HTERT RPE-1 (cell line): ENCODE results near the gene SCYL2.

Experiments
- in situ Hi-C: fragments of 300-500 bp; cut with MboI; formaldehyde crosslinking; loops from 4 replicates; pipeline ENCODE4 v1.14.3; 2020; ENCODE audit warnings: low sequenced_read_pairs

The SCYL2 gene

GRCh38 chr12:100371146-100371545, 104.2 kb downstream of the SCYL2 start:
- in situ Hi-C loops, result no loop called here

GRCh38 chr12:100372853-100373640, 106.1 kb downstream of the SCYL2 start:
- in situ Hi-C loops, result no loop called here

GRCh38 chr12:100375038-100375735, 108.2 kb downstream of the SCYL2 start:
- in situ Hi-C loops, result no loop called here

- in situ Hi-C loops, result no loop called here
These were observed 109.2 kb downstream of the SCYL2 start for GRCh38 chr12:100376161-100376560.

- in situ Hi-C loops, result no loop called here
These were observed 114.4 kb downstream of the SCYL2 start for GRCh38 chr12:100381379-100381778.

DNA sequence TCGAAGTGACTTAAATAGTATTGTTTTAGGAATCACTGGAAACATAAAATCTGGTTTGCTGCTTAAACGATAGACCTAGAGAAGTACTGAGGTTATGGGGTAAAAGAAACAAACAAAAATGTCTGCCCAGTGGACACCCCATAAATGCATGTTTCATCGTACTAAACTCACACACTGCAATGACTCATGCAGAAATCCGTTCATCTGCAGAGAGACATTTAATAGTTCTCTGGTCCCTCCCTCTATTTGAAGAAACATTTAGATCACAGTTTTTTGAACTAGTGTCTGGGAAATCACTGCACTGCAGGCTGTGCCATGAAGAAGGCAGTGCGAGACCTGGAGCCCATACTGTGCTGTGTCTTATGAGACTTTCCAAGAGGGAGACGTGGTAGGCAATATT, 115.4 kb downstream of the SCYL2 start:
- in situ Hi-C loops, result no loop called here

DNA sequence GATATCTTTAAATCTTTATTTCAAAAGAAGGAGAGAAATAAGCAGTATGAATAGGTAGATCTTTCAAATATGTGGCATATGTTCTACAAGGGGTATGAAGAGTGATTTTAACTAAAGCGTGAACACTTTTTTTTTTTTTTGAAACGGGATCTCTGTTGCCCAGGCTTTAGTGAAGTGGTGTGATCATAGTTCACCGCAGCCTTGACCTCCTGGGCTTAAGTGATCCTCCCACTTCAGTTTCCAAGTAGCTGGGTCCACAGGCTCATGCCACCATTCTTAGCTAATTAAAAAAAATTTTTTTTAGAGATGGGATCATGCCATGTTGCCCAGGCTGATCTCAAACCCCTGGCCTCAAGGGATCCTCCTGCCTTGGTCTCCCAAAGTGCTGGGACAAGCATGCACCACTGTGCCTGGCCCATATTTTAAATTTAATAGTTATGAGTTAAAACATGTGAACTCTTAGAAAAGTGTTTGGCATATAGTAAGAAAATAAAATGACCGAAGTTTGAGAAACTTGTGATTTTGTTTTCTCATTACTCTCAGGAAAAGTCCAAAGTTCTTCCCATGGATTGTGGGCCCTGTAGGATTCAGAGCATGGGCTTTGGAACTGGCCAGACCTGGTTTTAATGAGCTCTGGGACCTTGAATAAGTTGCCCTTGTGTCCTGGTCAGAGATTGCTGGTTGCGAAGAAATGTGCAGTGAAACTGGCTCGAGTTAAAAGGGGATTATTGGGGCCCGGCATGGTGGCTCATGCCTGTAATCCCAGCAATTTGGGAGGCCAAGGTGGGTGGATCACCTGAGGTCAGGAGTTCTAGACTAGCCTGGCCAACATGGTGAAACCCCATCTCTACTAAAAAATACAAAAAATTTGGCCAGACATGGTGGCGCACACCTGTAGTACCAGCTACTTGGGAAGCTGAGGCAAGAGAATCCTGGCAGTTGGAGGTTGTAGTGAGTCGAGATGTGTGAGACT, 116.9 kb downstream of the SCYL2 start:
- in situ Hi-C loops, result no loop called here

DNA sequence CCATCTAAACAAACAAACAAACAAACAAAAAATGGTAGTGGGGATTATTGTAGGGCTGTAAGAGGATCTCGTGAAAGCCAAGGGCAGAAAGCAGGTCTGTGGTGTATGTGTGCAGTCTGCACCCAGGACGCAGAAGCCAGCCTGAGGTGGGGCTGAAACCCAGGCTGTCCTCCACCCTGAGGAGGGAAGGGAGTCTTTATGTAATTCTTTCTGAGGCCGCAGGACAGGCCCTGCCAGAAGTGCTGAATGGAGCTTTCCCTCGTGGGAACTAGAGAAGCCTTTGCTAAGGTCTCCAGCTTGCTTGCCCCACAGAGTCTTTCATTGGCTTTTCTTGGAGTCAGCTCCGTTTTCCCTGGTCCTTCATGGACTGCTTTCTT, 117.6 kb downstream of the SCYL2 start:
- in situ Hi-C loops, result no loop called here

DNA sequence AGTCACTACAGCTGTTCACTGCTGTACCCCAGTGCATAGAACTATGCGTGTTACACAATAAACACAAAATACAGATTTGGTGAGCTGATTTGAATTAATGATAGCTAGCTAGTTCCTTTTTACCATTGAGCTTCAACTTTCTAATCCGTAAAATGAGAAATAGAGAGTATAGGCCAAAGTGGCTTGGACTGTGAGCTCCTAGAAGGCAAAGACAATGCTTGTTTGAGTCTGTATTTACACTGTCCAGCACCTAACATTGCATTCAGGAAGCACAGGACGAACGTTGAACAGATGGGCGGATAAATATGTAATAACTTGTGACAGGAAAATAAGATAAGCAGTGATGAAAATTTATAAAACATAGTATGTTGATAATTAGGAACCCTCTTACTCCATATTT, 121.4 kb downstream of the SCYL2 start:
- in situ Hi-C loops, result no loop called here
